Gastrocnemius medialis (tissue), 4 donors: ENCODE results near the gene PAIP2. TPM values are rescaled to one million over a fixed set of nuclear protein-coding genes. Genes with fewer than 3 reads are reported as not detected.

Experiments
- ATAC-seq, 2 donors: fragments of 150-250 bp; one replicate each; pipeline ENCODE4 v1.9.1; 2016
- DNase-seq, 2 donors: peaks; one replicate each; pipeline ENCODE4 v3.0.0-alpha.2; 2019
- H3K27ac ChIP-seq, 4 donors: fragments of 200-600 bp; sonication (generic); 1 replicate in 1 of 4; 2 replicates in 3 of 4; pipeline ENCODE4 v1.5.1; 2016 to 2018; ENCODE audit warnings: mild to moderate bottlenecking in 2 of 4, moderate library complexity in 1 of 4
- H3K27me3 ChIP-seq, 3 donors: fragments of 200-600 bp; sonication (generic) in 2 of 3; 1 replicate in 1 of 3; 2 replicates in 2 of 3; pipeline versions ENCODE4 v1.5.1 to v1.6.0; 2016 to 2019; ENCODE audit warnings: mild to moderate bottlenecking in 1 of 3, moderate library complexity in 1 of 3
- H3K36me3 ChIP-seq, 2 donors: fragments of 200-600 bp; sonication (generic) in 1 of 2; one replicate each; pipeline ENCODE4 v1.5.1; 2017 to 2018
- H3K4me1 ChIP-seq, 2 donors: fragments of 200-600 bp; sonication (generic) in 1 of 2; one replicate each; pipeline ENCODE4 v1.5.1; 2016 to 2017; ENCODE audit warnings: mild to moderate bottlenecking in 2 of 2
- H3K4me3 ChIP-seq, 4 donors: fragments of 200-600 bp; sonication (generic) in 3 of 4; 1 replicate in 1 of 4; 2 replicates in 3 of 4; pipeline ENCODE4 v1.5.1; 2016 to 2019; ENCODE audit warnings: mild to moderate bottlenecking in 2 of 4
- H3K9me3 ChIP-seq, 3 donors: fragments of 200-600 bp; sonication (generic) in 2 of 3; 1 replicate in 1 of 3; 2 replicates in 2 of 3; pipeline ENCODE4 v1.5.1; 2016 to 2019
- POLR2A ChIP-seq, 2 donors: fragments of 450-650 bp; IDR thresholded peaks; one replicate each; pipeline ENCODE4 v1.6.1; 2017; ENCODE audit warnings: antibody characterized with exemption in 2 of 2, mild to moderate bottlenecking in 2 of 2, moderate library complexity in 2 of 2
- in situ Hi-C, 4 donors: fragments of 200-750 bp; cut with MboI; loops; one replicate each; pipeline versions ENCODE4 v1.15.0 to v1.8.0; 2017; ENCODE audit warnings: low sequenced_read_pairs in 4 of 4
- intact Hi-C: fragments of 100-400 bp; cut with DNase I; formaldehyde crosslinking; loops from one replicate; pipeline ENCODE4 v1.15.1; 2023; ENCODE audit warnings: low total_unique reads
- total RNA-seq, 4 donors: library from RNA; depleted of rRNA; stranded (reverse); fragments of >200 nt; gene quantifications; one replicate each; pipeline versions ENCODE4 v1.1.0 to v1.2.3, GENCODE V29; 2016
- TF ChIP-seq, protein P1 (sequence below), 5 experiments: fragments of 450-650 bp in 3 of 5; fragments of 200-600 bp in 2 of 5; sonication (generic) in 2 of 5; IDR thresholded peaks in 4 of 5; conservative IDR thresholded peaks in 1 of 5; 1 replicate in 4 of 5; 2 replicates in 1 of 5; pipeline ENCODE4 v1.5.1; 2016 to 2019; ENCODE audit warnings: antibody characterized with exemption in 5 of 5, mild to moderate bottlenecking in 3 of 5, moderate library complexity in 3 of 5

PAIP2 gene
- total RNA-seq, 4 donors from 2014 or later: 111 to 148 (median 126) TPM

DNA sequence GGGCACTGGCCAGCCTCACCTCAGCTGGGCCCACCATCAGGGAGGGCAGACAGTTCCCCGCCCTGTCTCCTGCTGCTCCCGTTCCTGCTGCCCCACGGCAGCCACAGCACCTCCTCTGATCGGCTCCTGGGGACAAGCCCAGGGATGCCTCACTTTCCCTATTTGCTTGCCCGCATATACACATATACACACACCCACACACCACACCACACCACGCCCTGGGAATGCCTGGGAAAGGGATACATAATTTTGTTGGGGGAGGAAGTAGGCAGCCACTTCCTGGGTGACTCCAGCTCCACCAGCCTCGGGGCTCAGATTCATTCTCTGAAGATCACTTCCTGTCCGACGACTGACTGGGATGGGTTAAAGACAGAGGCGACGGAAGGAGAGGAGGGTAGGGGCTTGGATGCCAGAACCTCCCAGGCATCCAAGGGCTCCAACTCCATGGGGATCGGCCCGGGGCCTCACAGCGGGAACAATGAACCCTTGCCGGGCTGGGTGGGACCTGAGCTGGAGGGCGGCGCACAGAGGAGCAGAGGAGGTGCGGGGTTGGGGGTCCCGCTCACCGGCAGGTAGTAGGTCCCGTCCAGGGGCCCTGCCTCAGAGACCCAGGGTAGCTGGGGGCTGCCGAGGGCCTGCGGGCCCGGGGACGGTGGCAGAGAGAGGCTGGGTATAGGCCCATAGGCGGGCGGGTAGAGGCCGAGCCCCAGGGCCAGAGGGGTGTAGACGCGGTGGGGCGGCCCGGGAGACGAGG, 50.1 kb downstream of the PAIP2 start:
- in situ Hi-C loops: no loop called here
- ATAC-seq: no peak
- peak overlapping the region; percentile 67 to 84 (median 72) for H3K4me3 ChIP-seq
- intact Hi-C loops: loop anchor here (5.0 kb wide), 1 partner anchor 1769 kb away; no protein-coding TSS in a partner anchor
- DNase-seq: no peak
- H3K36me3 ChIP-seq: no peaks in the 10 kb centered on the region
- peak overlapping the region; percentile 99 to 100 (median 100) for H3K27ac ChIP-seq
- H3K27me3 ChIP-seq: no peaks in the 10 kb centered on the region
- peaks cover 26 to 60% of the 10 kb centered on the region in 2 donors for H3K4me1 ChIP-seq
- H3K9me3 ChIP-seq: no peaks in the 10 kb centered on the region
- TF ChIP-seq POLR2A (IDR thresholded peaks at IDR 0.05): no peak
- TF ChIP-seq, protein P1, sequence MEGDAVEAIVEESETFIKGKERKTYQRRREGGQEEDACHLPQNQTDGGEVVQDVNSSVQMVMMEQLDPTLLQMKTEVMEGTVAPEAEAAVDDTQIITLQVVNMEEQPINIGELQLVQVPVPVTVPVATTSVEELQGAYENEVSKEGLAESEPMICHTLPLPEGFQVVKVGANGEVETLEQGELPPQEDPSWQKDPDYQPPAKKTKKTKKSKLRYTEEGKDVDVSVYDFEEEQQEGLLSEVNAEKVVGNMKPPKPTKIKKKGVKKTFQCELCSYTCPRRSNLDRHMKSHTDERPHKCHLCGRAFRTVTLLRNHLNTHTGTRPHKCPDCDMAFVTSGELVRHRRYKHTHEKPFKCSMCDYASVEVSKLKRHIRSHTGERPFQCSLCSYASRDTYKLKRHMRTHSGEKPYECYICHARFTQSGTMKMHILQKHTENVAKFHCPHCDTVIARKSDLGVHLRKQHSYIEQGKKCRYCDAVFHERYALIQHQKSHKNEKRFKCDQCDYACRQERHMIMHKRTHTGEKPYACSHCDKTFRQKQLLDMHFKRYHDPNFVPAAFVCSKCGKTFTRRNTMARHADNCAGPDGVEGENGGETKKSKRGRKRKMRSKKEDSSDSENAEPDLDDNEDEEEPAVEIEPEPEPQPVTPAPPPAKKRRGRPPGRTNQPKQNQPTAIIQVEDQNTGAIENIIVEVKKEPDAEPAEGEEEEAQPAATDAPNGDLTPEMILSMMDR (IDR thresholded peaks at IDR 0.05 in 4 of 5, conservative IDR thresholded peaks at IDR 0.05 in 1 of 5): no peak

DNA sequence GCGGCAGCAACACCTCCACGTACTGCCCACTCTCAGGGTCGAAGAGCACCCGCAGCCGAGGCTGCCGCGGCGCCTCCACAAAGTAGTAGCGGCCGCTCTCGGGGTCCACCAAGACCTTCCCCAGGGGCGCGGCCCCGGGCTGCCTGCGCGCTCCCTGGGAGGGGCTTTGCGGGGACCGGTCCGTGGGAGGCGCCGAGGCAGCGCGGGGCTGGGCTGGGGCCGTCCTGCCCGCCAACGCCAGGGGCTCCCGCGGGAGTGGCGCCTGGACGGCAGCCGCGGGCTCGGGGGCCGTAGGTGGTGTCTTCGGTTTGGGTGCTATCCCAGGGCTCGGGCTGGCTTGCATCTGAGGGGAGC, 50.6 kb downstream of the PAIP2 start:
- no peak for ATAC-seq
- peak overlapping the region; percentile 67 to 84 (median 72) for H3K4me3 ChIP-seq
- peak overlapping the region; percentile 99 to 100 (median 100) for H3K27ac ChIP-seq
- TF ChIP-seq, protein P1 (IDR thresholded peaks at IDR 0.05 in 4 of 5, conservative IDR thresholded peaks at IDR 0.05 in 1 of 5): no peak
- TF ChIP-seq POLR2A (IDR thresholded peaks at IDR 0.05): no peak
- no peaks in the 10 kb centered on the region for H3K9me3 ChIP-seq
- in situ Hi-C loops (no loop called here), intact Hi-C loops (loop anchor here (5.0 kb wide), 1 partner anchor 1770 kb away; no protein-coding TSS in a partner anchor)
- no peak for DNase-seq
- peaks cover 31 to 64% of the 10 kb centered on the region in 2 donors for H3K4me1 ChIP-seq
- H3K36me3 ChIP-seq: no peaks in the 10 kb centered on the region
- H3K27me3 ChIP-seq: no peaks in the 10 kb centered on the region

DNA sequence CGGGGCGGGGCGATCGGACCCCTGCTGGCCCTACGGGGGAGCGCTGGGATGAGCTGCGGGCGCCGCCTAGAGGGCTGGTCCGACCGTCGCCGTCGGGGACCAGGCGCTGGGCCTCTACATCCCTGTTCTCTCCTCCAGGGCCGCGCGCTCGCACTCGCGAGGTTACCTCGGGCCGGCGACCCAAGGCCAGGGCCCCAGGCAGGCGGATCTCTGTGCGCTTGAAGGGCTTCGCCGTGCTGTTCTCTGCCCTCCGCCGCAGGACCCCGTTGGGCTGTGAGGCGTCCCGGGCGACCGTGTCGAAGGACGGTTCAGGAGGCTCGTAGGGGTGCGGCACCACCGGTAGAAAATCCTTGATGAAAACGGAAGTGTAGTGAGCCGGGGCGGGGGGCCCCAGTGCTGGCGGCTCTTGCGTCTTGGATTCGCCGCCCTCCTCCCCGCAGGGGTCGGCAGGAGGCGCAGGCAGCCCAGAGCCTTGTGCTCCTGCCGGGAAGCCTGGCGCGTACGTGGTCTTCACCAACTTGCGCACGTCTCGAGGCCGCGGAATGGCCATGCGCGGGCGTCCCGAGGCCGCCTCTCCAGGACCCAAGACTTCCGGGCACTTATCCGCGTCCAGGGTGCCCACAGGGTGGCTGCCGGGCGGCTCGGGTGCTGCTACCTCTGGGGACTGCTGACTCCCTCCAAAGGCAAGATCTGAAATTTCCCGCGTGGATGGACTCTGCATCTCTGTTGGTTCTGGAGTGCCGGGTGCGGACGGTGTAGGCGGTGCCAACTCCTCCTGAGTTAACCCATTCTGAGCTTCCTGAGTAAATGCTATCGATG, 51.2 kb downstream of the PAIP2 start:
- Histone ChIP-seq H3K27ac (peak overlapping the region; percentile 99 to 100 (median 100)), H3K4me3 (peak overlapping the region; percentile 67 to 84 (median 72)), H3K36me3 (no peaks in the 10 kb centered on the region), H3K9me3 (no peaks in the 10 kb centered on the region), H3K27me3 (no peaks in the 10 kb centered on the region), H3K4me1 (peaks cover 35 to 63% of the 10 kb centered on the region in 2 donors)
- TF ChIP-seq, protein P1 (IDR thresholded peaks at IDR 0.05 in 4 of 5, conservative IDR thresholded peaks at IDR 0.05 in 1 of 5): peak; percentile 36 to 60 (median 51)
- TF ChIP-seq POLR2A (IDR thresholded peaks at IDR 0.05): no peak
- in situ Hi-C loops (no loop called here), intact Hi-C loops (loop anchor here (5.0 kb wide), 1 partner anchor 1771 kb away; no protein-coding TSS in a partner anchor)
- ATAC-seq (no peak), DNase-seq (peak in 1 of 2 donors; percentile 61)

DNA sequence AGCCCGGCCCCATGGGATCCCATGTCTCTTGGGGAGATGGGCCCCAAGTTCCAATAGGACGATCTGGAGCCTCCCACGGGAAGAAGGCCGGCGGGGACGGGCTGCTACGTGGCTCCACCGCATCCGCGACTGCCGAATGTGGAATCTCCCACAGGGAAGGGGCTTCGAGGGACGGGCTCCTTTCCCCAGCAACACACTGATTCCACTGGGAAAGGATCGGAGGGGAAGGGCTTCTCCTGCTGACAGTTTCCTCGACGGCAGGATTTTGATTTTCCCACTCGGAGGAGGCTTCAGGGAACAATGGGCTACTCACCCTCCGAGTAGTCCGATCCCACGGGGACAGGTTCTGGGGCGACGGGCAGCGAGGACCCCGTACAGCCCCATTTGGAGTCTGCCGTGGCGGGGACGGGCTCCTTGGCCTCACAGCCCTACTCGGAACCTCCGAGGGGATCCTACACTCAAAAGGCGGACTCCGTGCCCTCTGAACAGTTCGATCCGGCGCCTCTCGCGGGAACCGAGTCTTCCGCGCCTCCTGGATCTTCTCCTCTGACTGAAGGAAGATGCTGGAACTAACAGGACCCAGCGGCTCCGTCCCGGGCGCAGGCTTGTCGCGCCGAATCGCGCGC, 52.0 kb downstream of the PAIP2 start:
- DNase-seq (no peak), ATAC-seq (no peak)
- intact Hi-C loops (loop anchor here (1.0 to 5.0 kb wide), 4 partner anchors 51 to 1771 kb away; partner anchors contain the start of gene CTNNA1), in situ Hi-C loops (no loop called here)
- Histone ChIP-seq H3K9me3 (no peaks in the 10 kb centered on the region), H3K27me3 (no peaks in the 10 kb centered on the region), H3K4me1 (peaks cover 37 to 59% of the 10 kb centered on the region in 2 donors), H3K36me3 (no peaks in the 10 kb centered on the region), H3K4me3 (peak overlapping the region; percentile 67 to 84 (median 72)), H3K27ac (peak overlapping the region; percentile 99 to 100 (median 100))
- TF ChIP-seq POLR2A (IDR thresholded peaks at IDR 0.05): no peak
- TF ChIP-seq, protein P1 (IDR thresholded peaks at IDR 0.05 in 4 of 5, conservative IDR thresholded peaks at IDR 0.05 in 1 of 5): no peak
